GM11168 (cell line): ENCODE results near the gene GARIN5B.

Source experiments
- in situ Hi-C: fragments of 300-500 bp; cut with MboI; formaldehyde crosslinking; loops from one replicate; pipeline ENCODE4 v1.12.0; 2022; ENCODE audit warnings: low sequenced_read_pairs; ENCODE audit not compliant: unreplicated experiment

GARIN5B gene

DNA sequence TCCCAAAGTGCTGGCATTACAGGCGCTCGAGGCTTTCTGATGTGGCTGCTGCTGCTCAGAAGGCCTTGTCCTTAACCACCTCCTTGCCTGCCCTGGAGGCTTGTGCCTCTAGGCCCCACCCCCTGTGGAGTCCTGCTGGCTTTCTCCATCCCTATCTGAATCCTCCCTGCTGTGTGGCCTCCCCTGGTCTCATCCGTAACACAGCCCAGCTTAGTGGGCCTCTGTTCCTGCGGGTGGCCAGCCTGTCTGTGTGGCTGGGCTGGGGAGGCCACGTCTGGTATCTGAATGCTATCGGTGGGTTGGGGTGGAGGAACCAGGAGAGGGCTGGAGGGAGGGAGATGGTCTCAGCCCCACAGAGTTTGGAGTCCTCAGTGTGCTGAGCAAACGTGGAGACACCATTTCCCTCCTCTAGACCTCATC lies 27.4 kb upstream of the GARIN5B start:
- in situ Hi-C loops = no loop called here

- in situ Hi-C loops = no loop called here
These were observed 26.6 kb upstream of the GARIN5B start for GRCh38 chr19:55389386-55390317.

- in situ Hi-C loops = no loop called here
These were observed 24.9 kb upstream of the GARIN5B start for GRCh38 chr19:55387736-55388497.

GRCh38 chr19:55386493-55386971 lies 23.5 kb upstream of the GARIN5B start:
- in situ Hi-C loops = no loop called here

DNA sequence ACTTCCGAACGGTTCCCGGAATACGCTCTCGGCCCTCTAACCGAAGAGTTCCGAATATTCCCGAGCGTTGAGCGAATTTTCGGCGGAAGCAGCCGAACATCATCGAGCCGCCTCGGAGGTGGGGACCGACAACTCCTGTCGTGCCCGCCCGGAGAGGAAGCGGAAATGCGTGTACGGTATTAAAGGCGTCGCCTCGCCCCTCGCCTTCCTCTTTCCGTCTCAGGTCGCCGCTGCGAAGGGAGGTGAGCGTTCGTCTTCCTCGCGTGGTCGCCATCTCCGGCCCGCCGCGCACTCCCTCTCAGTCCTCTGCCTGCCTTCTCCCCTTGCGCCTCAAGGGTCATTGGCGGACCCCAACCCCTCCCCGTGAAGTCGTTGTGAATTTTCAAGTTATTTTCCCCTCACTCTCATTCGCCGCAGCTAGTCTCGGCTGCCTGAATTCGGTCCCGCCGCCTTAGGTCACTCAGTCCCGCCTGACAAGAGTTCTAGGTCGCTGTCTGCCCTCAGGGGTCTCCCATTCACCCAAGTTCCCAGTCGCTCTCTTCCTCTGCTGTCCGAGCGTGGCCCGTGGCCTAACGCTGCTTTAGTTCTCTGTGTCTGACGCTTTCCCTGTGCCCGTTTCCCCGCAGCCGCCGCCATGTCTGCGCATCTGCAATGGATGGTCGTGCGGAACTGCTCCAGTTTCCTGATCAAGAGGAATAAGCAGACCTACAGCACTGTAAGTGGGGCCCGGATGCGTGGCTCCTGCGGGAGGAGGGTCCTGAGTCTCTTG lies 22.8 kb upstream of the GARIN5B start, which contains the start of gene RPL28:
Gene RPL28, plus strand, starts transcription at position 209 of the 769 bp plus-strand sequence. Its CDS starts 426 bp downstream, at position 635.
- in situ Hi-C loops = no loop called here

- in situ Hi-C loops = no loop called here
These were observed 22.1 kb upstream of the GARIN5B start for GRCh38 chr19:55384920-55385723.

DNA sequence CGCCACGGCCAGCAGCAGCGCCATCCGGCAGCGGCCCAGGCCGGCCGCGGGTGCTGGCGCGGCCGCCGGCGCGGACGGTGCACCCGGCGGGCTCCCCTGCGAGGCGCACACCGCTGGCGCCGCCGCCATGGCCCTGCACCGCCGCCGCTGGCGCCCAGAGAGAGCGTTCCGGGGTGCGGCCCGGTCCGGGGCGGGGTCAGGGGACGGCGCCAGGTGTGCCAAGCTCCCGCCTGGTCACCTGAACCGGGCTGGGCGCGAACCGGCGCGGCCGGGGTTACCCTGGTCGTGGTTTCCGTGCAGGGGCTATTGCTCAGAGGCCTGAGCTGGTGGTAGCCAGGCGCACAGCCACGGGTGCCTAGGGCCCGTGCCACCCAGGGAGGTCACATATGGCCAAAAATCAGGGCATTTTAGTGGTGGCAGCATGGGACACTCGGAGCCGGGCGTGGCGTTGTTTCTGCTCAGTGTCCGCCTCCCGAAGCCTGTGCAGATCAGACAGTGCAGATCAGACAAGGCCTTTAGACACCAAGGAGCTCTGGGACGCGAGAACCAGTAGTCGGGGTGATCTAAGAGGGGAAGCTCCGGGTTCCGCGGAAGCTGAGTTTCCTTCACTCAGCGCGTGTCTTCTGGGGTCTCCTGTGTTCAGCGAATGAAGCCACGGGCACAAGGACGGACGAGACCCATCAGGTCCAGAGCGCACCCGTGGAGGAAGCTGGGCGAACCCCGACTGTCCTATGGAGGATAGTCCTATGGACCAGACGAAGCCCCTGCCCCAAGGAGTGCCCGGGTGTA lies 21.3 kb upstream of the GARIN5B start, which contains the start of gene TMEM238:
Gene TMEM238, minus strand, starts transcription at position 162 of the 789 bp plus-strand sequence. Its CDS starts 33 bp downstream, at position 129.
- in situ Hi-C loops = no loop called here

- in situ Hi-C loops = no loop called here
These were observed 20.4 kb upstream of the GARIN5B start for GRCh38 chr19:55383279-55384130.

DNA sequence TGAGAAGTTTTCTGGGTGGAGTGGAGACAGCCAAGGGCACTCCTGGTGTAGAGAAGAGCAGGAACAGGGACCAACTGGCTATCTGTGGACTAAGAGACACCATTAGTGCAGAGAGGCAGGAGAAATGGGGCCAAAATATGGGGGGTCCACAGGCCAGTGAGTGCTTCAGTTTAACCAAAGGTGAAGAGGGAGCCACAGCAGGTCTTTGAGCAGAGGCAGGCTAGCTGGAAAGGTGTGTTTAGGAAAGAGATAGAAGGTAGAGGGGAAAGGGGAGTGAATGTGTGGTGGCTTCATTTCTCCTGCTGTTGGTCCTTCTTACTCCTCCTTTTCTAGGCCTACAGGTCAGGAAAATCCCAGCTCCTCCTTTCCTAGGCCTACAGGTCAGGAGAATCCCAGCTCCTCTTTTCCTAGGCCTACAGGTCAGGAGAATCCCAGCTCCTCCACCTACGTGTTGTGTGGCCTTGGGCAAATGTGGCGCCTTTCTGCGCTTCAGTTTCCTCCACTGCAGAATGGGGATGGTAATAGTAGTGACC lies 19.5 kb upstream of the GARIN5B start:
- in situ Hi-C loops = no loop called here

GRCh38 chr19:55382013-55382412 lies 19.0 kb upstream of the GARIN5B start:
- in situ Hi-C loops = no loop called here

GRCh38 chr19:55379174-55379573 lies 16.1 kb upstream of the GARIN5B start:
- in situ Hi-C loops = loop anchor here (5.0 kb wide), 1 partner anchor 37 kb away; no protein-coding TSS in a partner anchor

DNA sequence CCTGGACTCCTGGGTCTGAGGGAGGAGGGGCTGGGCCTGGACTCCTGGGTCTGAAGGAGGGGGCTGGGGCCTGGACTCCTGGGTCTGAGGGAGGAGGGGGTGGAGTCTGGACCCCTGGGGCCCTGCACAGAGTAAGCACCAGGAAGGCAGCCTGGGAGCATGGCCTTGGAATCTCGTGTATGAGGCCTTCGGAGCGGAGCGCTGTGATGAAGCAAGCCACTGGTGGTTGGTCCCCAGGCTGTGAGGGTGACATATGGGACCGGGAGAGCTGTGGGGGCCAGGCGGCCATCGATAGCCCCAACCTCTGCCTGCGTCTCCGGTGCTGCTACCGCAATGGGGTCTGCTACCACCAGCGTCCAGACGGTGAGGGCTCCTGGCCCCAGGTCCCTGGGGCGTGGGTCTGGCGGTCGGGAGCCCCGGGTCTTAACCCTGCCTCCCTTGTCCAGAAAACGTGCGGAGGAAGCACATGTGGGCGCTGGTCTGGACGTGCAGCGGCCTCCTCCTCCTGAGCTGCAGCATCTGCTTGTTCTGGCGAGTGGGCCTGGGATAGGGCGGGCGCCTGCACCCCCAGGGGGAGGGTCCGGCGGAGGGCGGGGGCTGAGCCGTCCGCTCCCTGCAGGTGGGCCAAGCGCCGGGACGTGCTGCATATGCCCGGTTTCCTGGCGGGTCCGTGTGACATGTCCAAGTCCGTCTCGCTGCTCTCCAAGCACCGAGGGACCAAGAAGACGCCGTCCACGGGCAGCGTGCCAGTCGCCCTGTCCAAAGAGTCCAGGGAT lies 14.5 kb upstream of the GARIN5B start:
- in situ Hi-C loops = loop anchor here (5.0 kb wide), 1 partner anchor 35 kb away; no protein-coding TSS in a partner anchor

GRCh38 chr19:55376241-55376933 lies 13.3 kb upstream of the GARIN5B start, which contains the start of gene TMEM190:
TMEM190 (plus strand) TSS chr19:55376826; CDS start chr19:55376854, 28 bp downstream.
- in situ Hi-C loops = loop anchor here (5.0 kb wide), 1 partner anchor 34 kb away; no protein-coding TSS in a partner anchor

DNA sequence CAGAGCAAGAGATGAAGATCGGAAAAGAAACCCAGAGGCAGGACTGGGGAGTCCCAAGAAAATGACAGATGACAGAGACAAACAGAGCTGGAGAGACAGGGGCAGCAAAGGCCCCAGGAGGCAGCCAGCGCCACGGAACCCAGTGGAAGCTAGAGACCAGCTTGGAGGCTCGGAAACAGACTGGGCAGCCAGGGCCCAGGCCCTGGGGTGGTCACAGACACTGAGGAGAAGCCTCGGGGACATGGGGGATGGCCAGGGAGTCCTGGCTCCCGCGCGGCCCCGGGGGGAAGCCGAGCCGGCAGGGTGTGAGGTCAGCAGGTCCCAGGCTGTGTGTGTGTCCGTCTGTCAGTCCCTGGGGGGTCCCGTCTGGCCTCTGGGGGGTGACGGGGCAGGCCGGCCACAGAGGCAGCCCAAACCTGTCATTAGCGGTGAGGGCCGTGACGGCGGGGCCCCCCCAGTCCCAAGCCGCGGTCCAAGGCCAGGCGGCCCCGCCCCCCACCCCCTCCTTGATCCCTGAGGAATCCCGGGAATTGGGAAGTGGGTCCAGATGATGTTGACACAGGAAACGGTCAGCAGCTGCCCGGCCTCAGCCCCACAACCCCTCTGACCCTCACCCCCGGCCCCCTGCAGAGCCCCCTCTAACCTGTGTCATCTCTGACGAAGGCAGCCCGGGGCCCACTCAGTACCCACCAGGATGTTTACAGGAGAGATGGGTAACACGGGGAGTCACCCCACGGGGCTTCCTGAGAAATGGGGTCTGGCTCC lies 11.1 kb upstream of the GARIN5B start:
- in situ Hi-C loops = no loop called here
